Endothelial cell of umbilical vein (primary cell): ENCODE results near the gene GNAQ. TPM values are rescaled to one million over a fixed set of nuclear protein-coding genes. Genes with fewer than 3 reads are reported as not detected.
A peak's percentile ranks its signal among the peaks of the same experiment; 100 is the strongest.

Experiments used
- BruUV-seq: library from RNA; stranded (reverse); fragments of 400-500 nt; replicated peaks from 2 replicates; lab custom pipeline; 2021; lab: Mats Ljungman, UMichigan
- CTCF ChIA-PET: fragments of 300-600, 350-600 bp; sonication (Branson Sonifier 250); formaldehyde crosslinking; loops from one replicate; lab custom pipeline; 2021; ENCODE audit warnings: antibody characterized with exemption, inconsistent platforms; lab: Charles Lee
- POLR2A ChIA-PET: fragments of 300-600, 350-600 bp; sonication (Branson Sonifier 250); formaldehyde crosslinking; loops from one replicate; lab custom pipeline; 2021; ENCODE audit warnings: antibody characterized with exemption, inconsistent platforms; lab: Charles Lee
- DNase-seq: peaks from one replicate; pipeline ENCODE4 v3.0.0-alpha.2; 2011; ENCODE audit warnings: low read depth, low spot score
- FAIRE-seq: peaks from 2 replicates; lab custom pipeline; 2011; peaks lifted over from hg19 to GRCh38; lab: Jason Lieb, UNC
- H2AFZ ChIP-seq: 2 replicates; pipeline ENCODE4 v1.6.0; 2012; ENCODE audit warnings: low read depth, low read length, control low read depth, inconsistent platforms
- H3K27ac ChIP-seq: 2 replicates; pipeline ENCODE4 v1.5.1; 2011; ENCODE audit warnings: low read depth, mild to moderate bottlenecking, control low read depth, low read length, moderate library complexity; ENCODE audit not compliant: insufficient read depth
- H3K27me3 ChIP-seq, 2 experiments: 2 replicates each; pipeline versions ENCODE4 v1.6.0 to v1.6.1; 2011; ENCODE audit warnings: low read length in 2 of 2, mixed read lengths in 1 of 2; ENCODE audit not compliant: control insufficient read depth in 2 of 2, insufficient read depth in 2 of 2
- H3K36me3 ChIP-seq, 2 experiments: 2 replicates in 1 of 2; 3 replicates in 1 of 2; pipeline ENCODE4 v1.5.1; 2011; ENCODE audit warnings: low read length in 2 of 2, mild to moderate bottlenecking in 1 of 2, moderate library complexity in 1 of 2; ENCODE audit not compliant: control insufficient read depth in 2 of 2, insufficient read depth in 2 of 2; ENCODE audit errors: extremely low read depth in 1 of 2
- H3K4me1 ChIP-seq: 3 replicates; pipeline ENCODE4 v1.5.1; 2011; ENCODE audit warnings: mild to moderate bottlenecking, low read length; ENCODE audit not compliant: control insufficient read depth, insufficient read depth; ENCODE audit errors: extremely low read depth
- H3K4me2 ChIP-seq: 2 replicates; pipeline ENCODE4 v1.6.1; 2011; ENCODE audit warnings: low read length, control low read depth, mixed read lengths; ENCODE audit not compliant: insufficient read depth
- H3K4me3 ChIP-seq, 3 experiments: fragments of 200-600 bp in 1 of 3; sonication (generic), shearing (Covaris generic) in 1 of 3; replicated peaks in 1 of 3; 2 replicates each; pipeline ENCODE4 v1.5.1; 2011 to 2016; ENCODE audit warnings: control low read depth in 3 of 3, low read length in 3 of 3, mild to moderate bottlenecking in 2 of 3, inconsistent platforms in 1 of 3, low read depth in 1 of 3, moderate library complexity in 1 of 3; ENCODE audit not compliant: insufficient read depth in 1 of 3
- H3K79me2 ChIP-seq: 2 replicates; pipeline ENCODE4 v1.6.0; 2012; ENCODE audit warnings: low read length, inconsistent platforms; ENCODE audit not compliant: control insufficient read depth, insufficient read depth
- H3K9ac ChIP-seq: replicated peaks from 2 replicates; pipeline ENCODE3; 2011; ENCODE audit warnings: low read length, control low read depth; ENCODE audit not compliant: insufficient read depth; ENCODE audit errors: extremely low read depth
- H3K9me1 ChIP-seq: replicated peaks from 3 replicates; pipeline ENCODE4 v1.6.0; 2011; ENCODE audit warnings: mild to moderate bottlenecking, low read length; ENCODE audit not compliant: control insufficient read depth, insufficient read depth; ENCODE audit errors: extremely low read depth
- H3K9me3 ChIP-seq: replicated peaks from 2 replicates; pipeline ENCODE4 v1.5.1; 2012; ENCODE audit warnings: low read length, inconsistent platforms; ENCODE audit not compliant: control insufficient read depth, insufficient read depth
- H4K20me1 ChIP-seq: replicated peaks from 2 replicates; pipeline ENCODE3; 2011; ENCODE audit warnings: mild to moderate bottlenecking, low read length; ENCODE audit not compliant: control insufficient read depth, insufficient read depth; ENCODE audit errors: extremely low read depth
- CTCF ChIP-seq, 2 donors: IDR thresholded peaks; 1 replicate in 1 of 2; 2 replicates in 1 of 2; pipeline ENCODE4 v1.5.1; 2011; ENCODE audit warnings: low read length in 2 of 2, mild to moderate bottlenecking in 2 of 2, moderate library complexity in 2 of 2, control low read depth in 1 of 2, inconsistent platforms in 1 of 2, low read depth in 1 of 2; ENCODE audit not compliant: insufficient read depth in 1 of 2; ENCODE audit errors: extremely low read depth in 1 of 2
- EZH2 ChIP-seq: IDR thresholded peaks from 2 replicates; pipeline ENCODE4 v1.6.1; 2012; ENCODE audit warnings: borderline replicate concordance, low read depth, mild to moderate bottlenecking, moderate library complexity, low read length, inconsistent platforms; ENCODE audit not compliant: severe bottlenecking
- FOS ChIP-seq: IDR thresholded peaks from 2 replicates; pipeline ENCODE4 v1.6.1; 2011; ENCODE audit warnings: mild to moderate bottlenecking, low read length, moderate library complexity, borderline replicate concordance; ENCODE audit not compliant: insufficient read depth
- GATA2 ChIP-seq: IDR thresholded peaks from 2 replicates; pipeline ENCODE4 v1.7.0; 2011; ENCODE audit warnings: low read depth, mild to moderate bottlenecking, moderate library complexity, mixed read lengths, low read length; ENCODE audit not compliant: insufficient read length, insufficient read depth
- JUN ChIP-seq: IDR thresholded peaks from 2 replicates; pipeline ENCODE4 v1.6.1; 2011; ENCODE audit warnings: borderline replicate concordance, low read depth; ENCODE audit not compliant: insufficient read length, insufficient read depth
- MAX ChIP-seq: IDR thresholded peaks from 2 replicates; pipeline ENCODE4 v1.6.1; 2011; ENCODE audit not compliant: insufficient read depth, insufficient read length
- MYC ChIP-seq: IDR thresholded peaks from one replicate; pipeline ENCODE4 v1.6.1; 2011; ENCODE audit warnings: mild to moderate bottlenecking, low read depth, low read length
- POLR2A ChIP-seq: IDR thresholded peaks from 2 replicates; pipeline ENCODE4 v1.6.1; 2012; ENCODE audit warnings: low read depth, mild to moderate bottlenecking, control low read depth, low read length
- POLR2AphosphoS5 ChIP-seq: IDR thresholded peaks from 2 replicates; pipeline ENCODE4 v1.6.1; 2012; ENCODE audit warnings: low read depth, mild to moderate bottlenecking, control low read depth, low read length, moderate library complexity; ENCODE audit not compliant: insufficient read depth
- dilution Hi-C: fragments of 300-500 bp; cut with MboI; formaldehyde crosslinking; loops from one replicate; pipeline ENCODE4 v1.15.0; 2019; ENCODE audit warnings: low sequenced_read_pairs; ENCODE audit not compliant: extremely low pct_ligation_motif_present
- intact Hi-C: fragments of 100-400 bp; cut with micrococcal nuclease; formaldehyde crosslinking; loops from one replicate; pipeline ENCODE4 v1.10.0; 2022
- polyA plus RNA-seq, 4 experiments: library from polyadenylated mRNA; depleted of rRNA in 3 of 4; stranded (reverse) in 3 of 4; unstranded in 1 of 4; fragments of >200 nt; gene quantifications; 2 replicates each; pipeline versions ENCODE4 v1.2.1 to v1.2.3, GENCODE V29; 2011 to 2012; ENCODE audit warnings: missing spikeins in 1 of 4
- total RNA-seq: library from RNA; stranded (reverse); gene quantifications from 2 replicates; pipeline ENCODE4 v1.2.3, GENCODE V29; 2021

Gene GNAQ
- total and polyA plus RNA-seq, 2 donors (not counting 3 experiments of a cell fraction or from before 2014, with no cell fraction given), result 26.1 to 67.3 TPM

GRCh38 chr9:77848897-77849296, 182.7 kb downstream of the GNAQ start:
- H3K27ac ChIP-seq, result peak overlapping the region; percentile 75
- dilution Hi-C loops, result no loop called here
- CTCF ChIA-PET, result interaction anchor here (1.5 to 2.7 kb wide), 4 partner anchors 20 to 392 kb away, joined by 4 to 23 read pairs (median 8); no protein-coding TSS in a partner anchor

More at GRCh38 chr9:77848897-77849296, 182.7 kb downstream of the GNAQ start:
- peaks cover 25% of the 10 kb centered on the region for H3K79me2 ChIP-seq
- peak; percentile 80 for DNase-seq
- no TSS peak for BruUV-seq
- H3K4me1 ChIP-seq, result peaks cover 85% of the 10 kb centered on the region
- H3K9me1 ChIP-seq, result no peaks in the 10 kb centered on the region
- no peaks in the 10 kb centered on the region for H4K20me1 ChIP-seq
- TF ChIP-seq POLR2AphosphoS5 (no peak), CTCF (IDR thresholded peaks at IDR 0.05; ENCODE audit: extremely low read depth in 1 of 2, insufficient read depth in 1 of 2, low read depth in 1 of 2, low read length in 2 of 2) (no peak), EZH2 (no peak), MAX (peak; percentile 8), FOS (peak; percentile 92), JUN (peak; percentile 55), GATA2 (no peak), POLR2A (no peak), MYC (peak; percentile 72)
- H3K4me3 ChIP-seq, result no peak overlapping the region
- H3K27me3 ChIP-seq, result no peaks in the 10 kb centered on the region
- no peak overlapping the region for H3K9ac ChIP-seq
- POLR2A ChIA-PET, result no interaction called here
- no peak overlapping the region for H2AFZ ChIP-seq
- H3K9me3 ChIP-seq, result no peaks in the 10 kb centered on the region
- peak overlapping the region; percentile 20 for H3K4me2 ChIP-seq
- intact Hi-C loops, result loop anchor here (5.0 to 10.0 kb wide), 5 partner anchors 57 to 414 kb away; no protein-coding TSS in a partner anchor
- peak; percentile 79 for FAIRE-seq
- no peaks in the 10 kb centered on the region for H3K36me3 ChIP-seq
